Measurements from ENCODE around the gene LIMCH1. TPM values are rescaled to one million over a fixed set of nuclear protein-coding genes. Genes with fewer than 3 reads are reported as not detected.

Gene LIMCH1
- total and polyA plus RNA-seq, 2 of the 8 experiments (the other 6 are each of a cell fraction or from before 2014, with no cell fraction given) = 2.7 to 3.0 TPM

DNA sequence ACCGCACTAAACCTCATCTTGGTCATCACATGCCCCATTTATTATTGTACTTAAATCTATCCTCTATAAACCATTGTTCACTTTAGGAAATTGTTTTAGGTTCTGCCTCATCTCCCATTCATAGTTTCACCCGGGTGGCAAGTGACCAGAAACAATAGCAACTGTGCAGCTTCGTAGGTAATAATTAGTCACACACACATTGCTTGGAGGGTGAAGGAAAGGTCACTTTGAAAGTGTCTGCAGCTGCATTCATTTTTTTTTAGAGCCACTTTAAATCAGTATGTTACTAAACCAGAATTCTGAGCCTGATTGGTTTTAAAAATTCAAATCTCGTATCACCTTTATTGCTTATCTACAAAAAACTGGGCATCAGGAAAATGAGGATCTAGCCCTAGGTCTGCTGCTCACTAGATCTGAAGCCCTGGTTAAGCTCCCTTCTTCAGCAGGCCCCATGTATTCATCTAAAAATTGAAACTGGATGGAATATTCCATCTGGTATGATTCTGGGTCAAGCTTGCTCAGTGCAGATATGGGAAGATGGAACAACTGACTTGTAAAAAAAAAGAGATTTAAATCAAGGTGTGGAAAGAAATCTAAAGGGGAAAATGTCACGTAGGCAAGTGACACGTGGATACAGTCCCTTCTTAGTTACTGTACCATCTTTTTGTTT lies 62.4 kb downstream of the LIMCH1 start:
- Histone ChIP-seq H3K14ac (ENCODE audit: insufficient read length) (no peak overlapping the region), H3K18ac (ENCODE audit: extremely low read depth, low read length) (no peak overlapping the region), H2BK5ac (ENCODE audit: low read depth, low read length) (no peak overlapping the region), H2BK20ac (ENCODE audit: low read length) (no peak overlapping the region), H3K79me2 (ENCODE audit: control insufficient read depth in 1 of 2, insufficient read depth in 2 of 2, low read length in 2 of 2) (no peaks in the 10 kb centered on the region), H3K56ac (replicated peaks; ENCODE audit: insufficient read length, low read depth, low read length) (no peak overlapping the region), H2BK12ac (ENCODE audit: low read depth, low read length) (no peak overlapping the region), H3K4me3 (ENCODE audit: extremely low read depth in 1 of 4, insufficient read depth in 2 of 4, low read depth in 3 of 4, low read length in 4 of 4) (no peak overlapping the region), H4K91ac (replicated peaks; ENCODE audit: insufficient read length, low read length) (no peak overlapping the region), H3K9me3 (ENCODE audit: insufficient read depth in 2 of 2, low read depth in 1 of 2, low read length in 1 of 2) (no peaks in the 10 kb centered on the region), H4K8ac (ENCODE audit: extremely low read depth, insufficient read depth, low read length) (no peak overlapping the region), H2AK5ac (ENCODE audit: low read depth, low read length) (no peak overlapping the region), H3K27me3 (replicated peaks in 1 of 4; ENCODE audit: control insufficient read depth in 3 of 4, extremely low read depth in 1 of 4, insufficient read depth in 3 of 4, low read length in 3 of 4) (no peaks in the 10 kb centered on the region), H3K27ac (ENCODE audit: low read depth, low read length) (no peak overlapping the region), H4K5ac (ENCODE audit: insufficient read length, low read depth, low read length) (no peak overlapping the region), H3K23me2 (ENCODE audit: low read depth, low read length) (no peaks in the 10 kb centered on the region), H3K9ac (replicated peaks in 1 of 4; ENCODE audit: extremely low read depth in 1 of 4, low read depth in 3 of 4, low read length in 3 of 4) (no peak overlapping the region), H3K4ac (replicated peaks; ENCODE audit: insufficient read length, low read depth, low read length) (no peak overlapping the region), H3K36me3 (ENCODE audit: control insufficient read depth in 2 of 4, insufficient read depth in 4 of 4, low read length in 3 of 4) (no peaks in the 10 kb centered on the region), H3K79me1 (ENCODE audit: low read depth, low read length) (no peaks in the 10 kb centered on the region), H3K4me1 (replicated peaks in 1 of 4; ENCODE audit: control insufficient read depth in 3 of 4, insufficient read depth in 4 of 4, low read length in 3 of 4) (no peaks in the 10 kb centered on the region), H4K20me1 (replicated peaks in 1 of 2; ENCODE audit: control insufficient read depth in 1 of 2, insufficient read depth in 2 of 2, low read length in 2 of 2) (no peaks in the 10 kb centered on the region), H2BK120ac (replicated peaks; ENCODE audit: low read depth, low read length) (no peak overlapping the region), H3K4me2 (ENCODE audit: insufficient read depth in 1 of 2, low read depth in 2 of 2, low read length in 2 of 2) (no peak overlapping the region), H2AFZ (ENCODE audit: low read length) (no peak overlapping the region), H3K23ac (ENCODE audit: insufficient read length) (no peak overlapping the region), H2BK15ac (ENCODE audit: low read length) (no peak overlapping the region)
- FAIRE-seq (no peak), DNase-seq (ENCODE audit: low read depth in 1 of 2, low spot score in 2 of 2) (no peak)
- POLR2A ChIA-PET (ENCODE audit: partially characterized antibody) = no interaction called here
- CTCF ChIA-PET (ENCODE audit: partially characterized antibody) = interaction anchor here (0.5 to 1.4 kb wide), 4 partner anchors 8 to 44 kb away, joined by 3 to 4 read pairs (median 4); no protein-coding TSS in a partner anchor
- 87% methylated on average over 6 of the region's 6 CpGs; no CpG with 5 or more reads in 1 of the 2 experiments for WGBS, 2 experiments (ENCODE audit: extremely low coverage in 1 of 2, insufficient coverage in 1 of 2, insufficient read length in 1 of 2, insufficient replicate concordance in 2 of 2, low coverage in 1 of 2, low lambda C conversion rate in 2 of 2, missing lambda C conversion rate in 1 of 2)
- no peak for TF ChIP-seq BCL11A (IDR thresholded peaks at IDR 0.05; ENCODE audit: low read depth in 2 of 2, low read length in 2 of 2)
- TF ChIP-seq RNF2 (IDR thresholded peaks at IDR 0.05; ENCODE audit: borderline replicate concordance, low read depth, low read length, missing control alignments, poor library complexity, severe bottlenecking) = no peak
- TF ChIP-seq SIRT6 (IDR thresholded peaks at IDR 0.05; ENCODE audit: low read length) = no peak
- TF ChIP-seq CHD1 (IDR thresholded peaks at IDR 0.05; ENCODE audit: low read depth, low read length) = no peak
- TF ChIP-seq KDM5A (IDR thresholded peaks at IDR 0.05; ENCODE audit: low read length) = no peak
- no peak for TF ChIP-seq RAD21 (IDR thresholded peaks at IDR 0.05 in 1 of 2, conservative IDR thresholded peaks at IDR 0.05 in 1 of 2; ENCODE audit: low read depth in 2 of 2, low read length in 2 of 2)
- TF ChIP-seq CTBP2 (IDR thresholded peaks at IDR 0.05; ENCODE audit: borderline replicate concordance, insufficient read depth, insufficient read length, low read length) = no peak
- no peak for TF ChIP-seq SP1 (IDR thresholded peaks at IDR 0.05; ENCODE audit: low read depth, low read length)
- no peak for TF ChIP-seq EGR1 (IDR thresholded peaks at IDR 0.05; ENCODE audit: borderline replicate concordance, low read depth, low read length)
- no peak for TF ChIP-seq TCF12 (IDR thresholded peaks at IDR 0.05; ENCODE audit: low read depth, low read length)
- TF ChIP-seq POU5F1 (IDR thresholded peaks at IDR 0.05; ENCODE audit: low read depth, low read length) = no peak
